ENCODE results near the gene FAM124A. TPM values are rescaled to one million over a fixed set of nuclear protein-coding genes. Genes with fewer than 3 reads are reported as not detected.

The FAM124A gene
- total and polyA plus RNA-seq, 2 of the 8 experiments (the other 6 are each of a cell fraction or from before 2014, with no cell fraction given), result 40.7 to 49.9 TPM

- TF ChIP-seq BACH1 (IDR thresholded peaks at IDR 0.05; ENCODE audit: low read length), result no peak
- TF ChIP-seq ZNF274 (IDR thresholded peaks at IDR 0.05; ENCODE audit: borderline replicate concordance, extremely low read depth, low read length), result no peak
- TF ChIP-seq JUN (IDR thresholded peaks at IDR 0.05; ENCODE audit: low read depth, low read length), result no peak
- TF ChIP-seq EP300 (IDR thresholded peaks at IDR 0.05; ENCODE audit: borderline replicate concordance in 1 of 2, low read depth in 2 of 2, low read length in 2 of 2), result no peak
These were observed 95.1 kb downstream of the FAM124A start (continued) for GRCh38 chr13:51317262-51317661.

Measured in H1 (cell line).